ENCODE results near the gene POC1A.

- TF ChIP-seq CTCF (optimal IDR thresholded peaks at IDR 0.05 in 1 of 3, IDR thresholded peaks at IDR 0.05 in 1 of 3, conservative IDR thresholded peaks at IDR 0.05 in 1 of 3; ENCODE audit: extremely low read depth in 1 of 3, insufficient read depth in 2 of 3, low read length in 3 of 3), result no peak
- TF ChIP-seq EZH2 (IDR thresholded peaks at IDR 0.05; ENCODE audit: low read length), result no peak
These were observed 12.5 kb downstream of the POC1A start for GRCh38 chr3:52141751-52142150.

Measured in keratinocyte (primary cell).